ACC112 (cell line): ENCODE results near the gene CD209.
"Not testable (repeated sequence)": the region's sequence is repeated elsewhere in the genome, so short reads cannot be mapped to it uniquely, and the experiment has no call there.

Experiments used
- H2AFZ ChIP-seq: fragments of 200-600 bp; sonication (generic); one replicate; pipeline ENCODE4 v1.6.0; 2017; ENCODE audit warnings: antibody characterized with exemption, low read length; ENCODE audit not compliant: unreplicated experiment
- H3K27ac ChIP-seq: fragments of 200-600 bp; sonication (generic); 2 replicates; pipeline ENCODE4 v1.5.1; 2014; ENCODE audit warnings: low read depth, mild to moderate bottlenecking, antibody characterized with exemption, low read length, moderate library complexity
- H3K27me3 ChIP-seq: fragments of 200-600 bp; sonication (generic); 2 replicates; pipeline ENCODE4 v1.6.1; 2014; ENCODE audit warnings: mild to moderate bottlenecking, antibody characterized with exemption, low read length, moderate library complexity, mixed read lengths; ENCODE audit not compliant: insufficient read depth
- H3K36me3 ChIP-seq: fragments of 200-600 bp; sonication (generic); 2 replicates; pipeline ENCODE4 v1.6.1; 2016; ENCODE audit warnings: mild to moderate bottlenecking, antibody characterized with exemption, low read length, moderate library complexity, mixed read lengths; ENCODE audit not compliant: insufficient read depth
- H3K4me1 ChIP-seq: fragments of 200-600 bp; sonication (generic); one replicate; pipeline ENCODE4 v1.6.1; 2016; ENCODE audit warnings: low read length, mixed read lengths; ENCODE audit not compliant: insufficient read depth, unreplicated experiment, control insufficient read depth
- H3K4me3 ChIP-seq: fragments of 200-600 bp; sonication (generic); 2 replicates; pipeline ENCODE4 v1.5.1; 2014; ENCODE audit warnings: mild to moderate bottlenecking, low read depth, low read length
- H3K79me2 ChIP-seq: fragments of 200-600 bp; sonication (generic); one replicate; pipeline ENCODE4 v1.6.0; 2016; ENCODE audit warnings: low read length; ENCODE audit not compliant: control insufficient read depth, unreplicated experiment, insufficient read depth

CD209 gene

DNA sequence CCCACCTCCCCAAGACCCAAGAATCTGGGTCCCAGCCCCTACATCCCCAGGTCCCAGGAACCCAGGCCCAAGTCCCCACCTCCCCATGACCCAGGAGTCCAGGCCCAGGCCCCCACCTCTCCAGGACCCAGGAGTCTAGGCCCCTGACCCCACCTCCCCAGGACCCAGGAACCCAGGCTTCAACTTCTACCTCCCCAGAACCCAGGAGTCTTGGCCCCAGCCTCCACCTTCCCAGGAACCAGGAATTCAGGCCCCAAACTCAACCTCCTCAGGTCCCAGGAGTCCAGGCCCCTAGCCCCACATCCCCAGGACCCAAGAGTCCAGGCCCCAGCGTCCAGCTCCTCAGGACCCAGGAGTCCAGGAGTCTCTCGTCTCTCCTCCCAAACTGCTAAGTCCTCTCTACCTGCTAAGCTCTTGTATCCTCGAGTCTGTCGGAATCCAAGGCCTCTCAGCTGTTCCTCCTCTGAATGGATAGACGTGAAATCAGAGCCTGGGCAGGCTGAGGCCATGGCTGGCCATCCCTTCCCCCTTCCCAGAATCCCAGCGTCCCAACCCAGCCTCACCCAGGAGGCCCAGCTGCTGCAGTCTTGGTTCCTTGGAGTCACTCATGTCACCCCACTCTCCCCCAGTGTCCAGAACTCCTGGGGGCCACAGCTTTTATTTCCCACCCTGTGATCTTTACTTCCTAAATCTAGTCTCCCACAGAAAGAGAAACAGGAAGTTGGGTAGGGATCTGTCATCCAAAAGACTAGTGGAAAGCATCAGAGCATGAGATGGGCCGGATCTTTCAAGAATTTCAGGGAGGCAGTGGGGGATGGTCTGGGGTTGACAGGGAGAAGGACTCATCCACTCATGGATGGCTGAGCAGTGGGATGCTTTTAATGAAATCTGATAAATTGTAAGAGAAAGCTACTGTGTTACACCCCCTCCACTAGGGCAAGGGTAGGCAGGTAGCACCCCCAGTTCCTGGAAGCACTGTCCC is at the start of gene CD209:
Gene CD209, minus strand, starts transcription at position 632 of the 982 bp plus-strand sequence. Its CDS starts 23 bp downstream, at position 609.
- peaks cover 11% of the 10 kb centered on the region; the same call in 1 of the 2 replicates for H3K27me3 ChIP-seq
- H3K79me2 ChIP-seq, result no peaks in the 10 kb centered on the region
- no peak within 1 kb of the TSS for H3K4me3 ChIP-seq
- H3K4me1 ChIP-seq, result no peaks in the 10 kb centered on the region
- no peak within 1 kb of the TSS for H2AFZ ChIP-seq
- H3K27ac ChIP-seq, result no peak within 1 kb of the TSS
- H3K36me3 ChIP-seq, result no peaks in the 10 kb centered on the region

- H3K4me1 ChIP-seq, result peaks cover 11% of the 10 kb centered on the region
- H2AFZ ChIP-seq, result no peak overlapping the region
- no peaks in the 10 kb centered on the region for H3K27me3 ChIP-seq
- H3K79me2 ChIP-seq, result no peaks in the 10 kb centered on the region
- H3K4me3 ChIP-seq, result no peak overlapping the region
- H3K36me3 ChIP-seq, result no peaks in the 10 kb centered on the region
- H3K27ac ChIP-seq, result no peak overlapping the region
These were observed 48.3 kb upstream of the CD209 start for GRCh38 chr19:7795555-7796161.

- H3K4me3 ChIP-seq, result no peak overlapping the region
- peaks cover 9% of the 10 kb centered on the region for H3K4me1 ChIP-seq
- no peaks in the 10 kb centered on the region for H3K79me2 ChIP-seq
- H2AFZ ChIP-seq, result no peak overlapping the region
- peaks cover 13% of the 10 kb centered on the region for H3K27me3 ChIP-seq
- H3K36me3 ChIP-seq, result no peaks in the 10 kb centered on the region
- no peak overlapping the region for H3K27ac ChIP-seq
These were observed 46.2 kb upstream of the CD209 start for GRCh38 chr19:7793493-7793892.

- H2AFZ ChIP-seq, H3K4me1 ChIP-seq, H3K27ac ChIP-seq, H3K4me3 ChIP-seq, H3K36me3 ChIP-seq, H3K79me2 ChIP-seq: not testable (repeated sequence)
- H3K27me3 ChIP-seq, result peaks cover 21% of the 10 kb centered on the region
These were observed 45.4 kb upstream of the CD209 start for GRCh38 chr19:7792701-7793100.

DNA sequence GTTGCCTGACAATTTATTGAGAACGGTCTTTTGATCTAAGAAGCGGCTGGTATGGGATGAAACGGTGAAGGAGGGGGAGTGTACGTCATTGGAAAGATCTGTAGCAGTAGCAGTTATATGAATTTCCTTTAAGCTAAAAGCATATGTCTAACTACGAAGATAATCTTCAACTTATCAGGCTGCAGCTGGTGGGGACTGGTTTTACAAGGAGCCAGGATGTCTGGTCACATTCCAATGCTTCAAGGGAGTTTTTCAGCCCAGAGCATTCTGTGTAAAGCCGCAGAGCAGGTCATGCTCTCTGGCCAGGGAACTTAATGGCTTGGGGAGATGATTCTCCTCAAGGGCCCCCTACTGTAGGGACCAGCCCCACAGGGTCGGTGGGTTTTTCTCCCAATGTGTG is 44.9 kb upstream of the CD209 start:
- H3K4me3 ChIP-seq, result no peak overlapping the region
- H3K79me2 ChIP-seq, result no peaks in the 10 kb centered on the region
- H2AFZ ChIP-seq, result no peak overlapping the region
- H3K27ac ChIP-seq, result no peak overlapping the region
- peaks cover 25% of the 10 kb centered on the region for H3K27me3 ChIP-seq
- H3K36me3 ChIP-seq, result no peaks in the 10 kb centered on the region
- H3K4me1 ChIP-seq, result peaks cover 8% of the 10 kb centered on the region

DNA sequence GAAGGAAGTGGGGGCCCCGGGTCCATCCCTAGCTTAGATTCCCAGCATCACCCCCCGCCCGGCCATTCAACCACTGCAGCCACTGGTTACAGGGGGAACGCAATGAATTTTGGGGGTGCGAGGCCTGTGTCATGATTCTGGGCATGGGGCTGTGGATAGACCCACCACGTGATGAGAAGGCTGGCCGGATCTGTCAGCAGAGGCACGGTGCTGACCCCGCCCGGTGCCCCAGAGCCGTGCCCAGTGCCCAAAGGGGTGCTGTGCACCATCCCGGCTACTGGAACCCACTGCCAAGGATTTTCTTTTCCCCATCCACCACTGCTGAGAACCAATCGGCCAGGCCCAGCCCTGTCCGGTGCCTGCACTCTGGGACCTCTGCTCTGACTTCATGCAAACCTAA is 43.1 kb upstream of the CD209 start:
- no peak overlapping the region for H3K4me3 ChIP-seq
- no peaks in the 10 kb centered on the region for H3K36me3 ChIP-seq
- H3K4me1 ChIP-seq, result peaks cover 2% of the 10 kb centered on the region
- H3K79me2 ChIP-seq, result no peaks in the 10 kb centered on the region
- peaks cover 30% of the 10 kb centered on the region for H3K27me3 ChIP-seq
- H3K27ac ChIP-seq, result no peak overlapping the region
- no peak overlapping the region for H2AFZ ChIP-seq

- no peak overlapping the region for H2AFZ ChIP-seq
- peaks cover 4% of the 10 kb centered on the region for H3K4me1 ChIP-seq
- H3K79me2 ChIP-seq, result no peaks in the 10 kb centered on the region
- H3K4me3 ChIP-seq, result no peak overlapping the region
- H3K36me3 ChIP-seq, result no peaks in the 10 kb centered on the region
- H3K27me3 ChIP-seq, result peaks cover 30% of the 10 kb centered on the region
- H3K27ac ChIP-seq, result no peak overlapping the region
These were observed 42.1 kb upstream of the CD209 start for GRCh38 chr19:7789447-7789846.

DNA sequence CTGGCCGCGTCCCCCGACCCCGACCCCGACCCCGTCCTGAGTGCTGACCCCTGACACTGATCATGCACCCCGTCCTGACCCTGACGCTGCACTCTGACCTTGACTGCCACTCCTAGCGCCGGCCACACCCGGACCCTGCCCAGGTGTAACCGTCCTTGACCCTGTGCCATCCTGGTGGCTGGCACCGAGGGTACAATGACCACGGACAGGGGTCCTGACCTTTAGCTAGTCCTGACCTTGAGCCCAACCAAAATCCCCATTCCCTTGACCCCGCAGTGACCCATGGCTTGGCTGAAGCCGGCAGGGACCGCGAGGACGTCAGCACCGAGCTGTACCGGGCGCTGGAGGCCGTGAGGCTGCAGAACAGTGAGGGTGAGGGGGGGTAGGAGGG is 41.6 kb upstream of the CD209 start:
- Histone ChIP-seq H3K36me3 (no peaks in the 10 kb centered on the region), H3K4me1 (peaks cover 10% of the 10 kb centered on the region), H3K27me3 (peaks cover 31% of the 10 kb centered on the region), H2AFZ (no peak overlapping the region), H3K79me2 (no peaks in the 10 kb centered on the region), H3K4me3 (no peak overlapping the region), H3K27ac (no peak overlapping the region)

DNA sequence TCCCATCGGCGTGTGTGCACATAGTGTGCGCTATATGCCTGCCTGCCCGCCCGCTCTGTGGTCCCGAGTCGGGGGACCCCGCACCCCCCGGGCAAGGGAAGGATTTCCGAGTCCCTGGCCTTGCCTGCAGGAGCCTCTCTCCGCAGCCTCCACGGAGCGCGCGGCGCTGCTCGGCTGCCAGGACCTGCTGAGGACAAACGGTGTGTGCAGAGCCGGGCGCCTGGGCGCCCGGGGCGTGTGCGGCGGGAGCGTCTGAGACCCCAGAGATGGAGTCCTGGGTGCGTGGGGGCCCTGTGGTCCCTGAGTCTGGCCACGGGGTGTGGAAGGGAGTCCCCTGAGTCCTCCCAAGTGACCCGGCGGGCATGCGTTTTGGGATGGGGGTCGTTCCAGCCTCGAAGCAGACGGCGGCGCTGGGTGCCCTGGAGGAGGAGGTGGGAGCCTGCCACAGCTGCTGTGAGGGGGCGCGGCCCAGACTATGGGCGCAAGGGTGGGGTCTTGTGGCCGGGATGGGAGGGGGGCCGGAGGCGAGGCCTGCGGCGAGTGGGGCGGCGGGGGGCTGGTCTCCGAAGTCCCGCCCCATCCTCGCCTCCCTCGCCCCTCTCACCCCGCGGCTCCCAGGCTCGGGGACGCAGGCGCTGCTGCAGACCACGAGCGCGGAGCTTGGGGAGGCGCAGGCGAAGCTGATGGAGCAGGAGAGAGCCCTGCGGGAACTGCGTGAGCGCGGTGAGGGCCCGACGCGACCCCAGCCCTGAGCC is 41.0 kb upstream of the CD209 start:
- no peak overlapping the region for H2AFZ ChIP-seq
- no peaks in the 10 kb centered on the region for H3K79me2 ChIP-seq
- H3K27ac ChIP-seq, result no peak overlapping the region
- H3K4me1 ChIP-seq, result peaks cover 12% of the 10 kb centered on the region
- no peaks in the 10 kb centered on the region for H3K36me3 ChIP-seq
- peaks cover 37% of the 10 kb centered on the region for H3K27me3 ChIP-seq
- no peak overlapping the region for H3K4me3 ChIP-seq

- Histone ChIP-seq H2AFZ (no peak overlapping the region), H3K27me3 (peaks cover 43% of the 10 kb centered on the region), H3K4me1 (peaks cover 12% of the 10 kb centered on the region), H3K36me3 (no peaks in the 10 kb centered on the region), H3K27ac (no peak overlapping the region), H3K79me2 (no peaks in the 10 kb centered on the region), H3K4me3 (no peak overlapping the region)
These were observed 40.4 kb upstream of the CD209 start for GRCh38 chr19:7787602-7788177.
